Tibial nerve (tissue), 4 donors: ENCODE results near the gene TBXAS1. TPM values are rescaled to one million over a fixed set of nuclear protein-coding genes. Genes with fewer than 3 reads are reported as not detected.

ENCODE experiments used
- DNase-seq, 2 donors: peaks; one replicate each; pipeline ENCODE4 v3.0.0-alpha.2; 2019; ENCODE audit warnings: low spot score in 2 of 2
- H3K27ac ChIP-seq, 4 donors: fragments of 200-600 bp; sonication (generic) in 3 of 4; one replicate each; pipeline ENCODE4 v1.5.1; 2017 to 2019; ENCODE audit warnings: mild to moderate bottlenecking in 1 of 4
- H3K27me3 ChIP-seq, 2 donors: fragments of 200-600 bp; sonication (generic) in 1 of 2; one replicate each; pipeline versions ENCODE4 v1.5.1 to v1.6.0; 2017 to 2019
- H3K36me3 ChIP-seq, 3 donors: fragments of 200-600 bp; sonication (generic); one replicate each; pipeline ENCODE4 v1.5.1; 2018 to 2019
- H3K4me1 ChIP-seq, 4 donors: fragments of 200-600 bp; sonication (generic) in 3 of 4; one replicate each; pipeline ENCODE4 v1.5.1; 2017 to 2019
- H3K4me3 ChIP-seq, 4 donors: fragments of 200-600 bp; sonication (generic) in 3 of 4; one replicate each; pipeline ENCODE4 v1.5.1; 2017 to 2019; ENCODE audit warnings: mild to moderate bottlenecking in 1 of 4, moderate library complexity in 1 of 4
- H3K9me3 ChIP-seq, 4 donors: fragments of 200-600 bp; sonication (generic) in 3 of 4; one replicate each; pipeline ENCODE4 v1.5.1; 2017 to 2019
- EP300 ChIP-seq, 2 donors: sonication (generic); formaldehyde crosslinking; IDR thresholded peaks; one replicate each; pipeline ENCODE4 v1.6.1; 2017; ENCODE audit warnings: antibody characterized with exemption in 2 of 2, mild to moderate bottlenecking in 1 of 2
- POLR2A ChIP-seq, 2 donors: fragments of 450-650 bp; IDR thresholded peaks; one replicate each; pipeline ENCODE4 v1.6.1; 2017; ENCODE audit warnings: antibody characterized with exemption in 2 of 2, mild to moderate bottlenecking in 2 of 2, moderate library complexity in 2 of 2
- WGBS, 2 donors: methylation state at CpG; one replicate each; pipeline ENCODE4 v1.1.5; 2018; 5-methylcytosine and 5-hydroxymethylcytosine counted together
- total RNA-seq, 4 donors: library from RNA; depleted of rRNA; stranded (reverse); fragments of >200 nt; gene quantifications; one replicate each; pipeline ENCODE4 v1.1.0, GENCODE V29; 2016
- TF ChIP-seq, protein P1 (sequence below), 5 experiments: fragments of 200-600 bp in 3 of 5; fragments of 450-650 bp in 2 of 5; sonication (generic) in 3 of 5; IDR thresholded peaks; one replicate each; pipeline ENCODE4 v1.5.1; 2016 to 2019; ENCODE audit warnings: antibody characterized with exemption in 5 of 5, mild to moderate bottlenecking in 3 of 5, moderate library complexity in 2 of 5

The TBXAS1 gene
- total RNA-seq, 4 donors from 2014 or later = 19.0 to 80.4 (median 30.5) TPM

GRCh38 chr7:139861803-139862202 lies 32.7 kb downstream of the TBXAS1 start:
- H3K36me3 ChIP-seq = no peaks in the 10 kb centered on the region
- DNase-seq = no peak
- TF ChIP-seq, protein P1, sequence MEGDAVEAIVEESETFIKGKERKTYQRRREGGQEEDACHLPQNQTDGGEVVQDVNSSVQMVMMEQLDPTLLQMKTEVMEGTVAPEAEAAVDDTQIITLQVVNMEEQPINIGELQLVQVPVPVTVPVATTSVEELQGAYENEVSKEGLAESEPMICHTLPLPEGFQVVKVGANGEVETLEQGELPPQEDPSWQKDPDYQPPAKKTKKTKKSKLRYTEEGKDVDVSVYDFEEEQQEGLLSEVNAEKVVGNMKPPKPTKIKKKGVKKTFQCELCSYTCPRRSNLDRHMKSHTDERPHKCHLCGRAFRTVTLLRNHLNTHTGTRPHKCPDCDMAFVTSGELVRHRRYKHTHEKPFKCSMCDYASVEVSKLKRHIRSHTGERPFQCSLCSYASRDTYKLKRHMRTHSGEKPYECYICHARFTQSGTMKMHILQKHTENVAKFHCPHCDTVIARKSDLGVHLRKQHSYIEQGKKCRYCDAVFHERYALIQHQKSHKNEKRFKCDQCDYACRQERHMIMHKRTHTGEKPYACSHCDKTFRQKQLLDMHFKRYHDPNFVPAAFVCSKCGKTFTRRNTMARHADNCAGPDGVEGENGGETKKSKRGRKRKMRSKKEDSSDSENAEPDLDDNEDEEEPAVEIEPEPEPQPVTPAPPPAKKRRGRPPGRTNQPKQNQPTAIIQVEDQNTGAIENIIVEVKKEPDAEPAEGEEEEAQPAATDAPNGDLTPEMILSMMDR (IDR thresholded peaks at IDR 0.05) = no peak
- TF ChIP-seq EP300 (IDR thresholded peaks at IDR 0.05) (no peak), POLR2A (IDR thresholded peaks at IDR 0.05) (no peak)
- H3K27ac ChIP-seq = no peak overlapping the region
- WGBS, 2 donors = 47 to 62% methylated on average over 2 of the region's 2 CpGs
- no peak overlapping the region for H3K4me3 ChIP-seq
- no peaks in the 10 kb centered on the region for H3K4me1 ChIP-seq
- H3K27me3 ChIP-seq = no peaks in the 10 kb centered on the region
- H3K9me3 ChIP-seq = peaks cover 0 to 11% (median 0%) of the 10 kb centered on the region in 4 donors

DNA sequence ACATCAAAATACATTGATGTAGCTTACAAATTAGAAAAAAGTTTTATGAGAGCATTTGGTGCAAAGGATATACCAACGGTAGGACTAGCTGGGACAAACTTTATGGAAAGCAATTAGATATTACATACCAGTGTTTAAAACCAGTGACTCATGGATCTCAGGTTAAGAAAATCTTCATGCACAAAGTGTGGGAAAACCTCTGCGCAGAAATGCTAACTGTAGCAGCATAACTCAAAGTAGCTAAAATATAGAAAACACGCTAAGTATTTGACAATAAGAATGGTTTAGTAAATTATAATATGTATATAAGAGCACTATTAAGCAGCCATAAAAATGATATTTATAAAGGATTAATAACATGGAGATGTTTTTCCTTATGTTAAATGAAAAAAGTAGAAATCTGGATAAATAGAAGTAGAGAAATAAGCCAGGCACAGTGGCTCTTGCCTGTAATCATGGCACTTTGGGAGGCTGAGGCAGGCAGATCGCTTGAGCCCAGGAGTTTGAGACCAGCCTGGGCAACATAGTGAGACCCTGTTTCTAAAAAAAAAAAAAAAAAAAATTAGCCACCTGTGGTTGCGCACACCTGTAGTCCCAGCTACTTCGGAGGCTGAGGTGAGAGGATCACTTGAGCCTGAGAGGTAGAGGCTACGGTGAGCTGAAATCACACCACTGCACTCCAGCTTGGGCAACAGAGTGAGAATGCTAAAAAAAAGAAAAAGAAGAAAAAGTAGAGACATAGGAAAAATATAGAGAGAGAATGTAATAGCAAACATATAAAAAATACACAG lies 37.2 kb downstream of the TBXAS1 start:
- 94% methylated on average over 7 of the region's 7 CpGs for WGBS, 2 donors
- H3K4me1 ChIP-seq = peaks cover 0 to 5% (median 0%) of the 10 kb centered on the region in 4 donors
- H3K4me3 ChIP-seq = no peak overlapping the region
- no peak overlapping the region for H3K27ac ChIP-seq
- H3K36me3 ChIP-seq = no peaks in the 10 kb centered on the region
- H3K27me3 ChIP-seq = no peaks in the 10 kb centered on the region
- TF ChIP-seq, protein P1 (IDR thresholded peaks at IDR 0.05) = no peak
- TF ChIP-seq POLR2A (IDR thresholded peaks at IDR 0.05) = no peak
- no peak for TF ChIP-seq EP300 (IDR thresholded peaks at IDR 0.05)
- H3K9me3 ChIP-seq = peaks cover 0 to 11% (median 0%) of the 10 kb centered on the region in 4 donors
- DNase-seq = no peak

- TF ChIP-seq, protein P1 (IDR thresholded peaks at IDR 0.05) = no peak
- TF ChIP-seq EP300 (IDR thresholded peaks at IDR 0.05) (no peak), POLR2A (IDR thresholded peaks at IDR 0.05) (no peak)
- Histone ChIP-seq H3K9me3 (peaks cover 0 to 11% (median 0%) of the 10 kb centered on the region in 4 donors), H3K27me3 (no peaks in the 10 kb centered on the region), H3K36me3 (no peaks in the 10 kb centered on the region), H3K4me3 (no peak overlapping the region), H3K4me1 (peaks cover 0 to 5% (median 0%) of the 10 kb centered on the region in 4 donors), H3K27ac (no peak overlapping the region)
- no peak for DNase-seq
- WGBS, 2 donors = 89 to 90% methylated on average over 8 of the region's 8 CpGs
These were observed 38.8 kb downstream of the TBXAS1 start for GRCh38 chr7:139867847-139868246.

DNA sequence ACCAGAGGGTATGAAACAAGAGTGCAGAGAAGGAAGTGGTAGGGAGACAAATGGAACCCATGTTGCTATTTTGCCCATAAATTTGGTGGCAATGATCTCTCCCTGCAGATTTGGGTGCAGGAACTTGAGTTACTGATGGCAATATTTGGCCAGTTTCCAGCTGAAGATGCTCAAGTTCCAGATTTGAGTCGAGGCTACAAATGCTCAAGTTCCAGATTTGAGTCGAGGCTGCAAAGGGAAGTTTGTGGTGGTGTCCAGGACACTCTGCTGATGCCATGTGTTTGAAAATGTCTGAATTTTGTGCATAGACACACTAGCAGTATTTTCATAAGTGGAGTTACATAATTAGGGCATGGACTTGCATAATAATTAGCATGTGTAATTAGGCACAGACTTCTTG lies 40.8 kb downstream of the TBXAS1 start:
- no peak for DNase-seq
- WGBS, 2 donors = 80% methylated on average over 2 of the region's 2 CpGs

DNA sequence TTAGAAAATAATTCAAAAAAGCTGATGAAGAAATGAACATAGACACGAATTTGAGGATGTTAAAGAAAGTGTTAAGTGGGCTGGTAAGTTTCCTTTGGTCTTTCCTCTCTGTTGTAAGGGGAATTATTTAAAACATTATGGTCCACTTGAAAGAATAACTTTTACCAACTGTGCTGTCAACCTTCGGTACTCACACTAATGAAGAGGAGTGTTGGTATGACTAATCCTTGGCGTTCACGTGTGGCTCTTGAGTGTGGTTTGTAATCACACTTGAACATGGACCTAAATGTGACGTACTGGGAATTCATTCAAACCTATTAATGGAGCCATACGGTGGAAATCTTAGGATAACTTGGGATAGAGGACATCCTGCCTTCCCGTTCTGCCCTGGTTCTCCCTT lies 41.3 kb downstream of the TBXAS1 start:
- Histone ChIP-seq H3K27ac (no peak overlapping the region), H3K4me3 (no peak overlapping the region), H3K36me3 (no peaks in the 10 kb centered on the region), H3K9me3 (no peaks in the 10 kb centered on the region), H3K4me1 (peaks cover 0 to 5% (median 0%) of the 10 kb centered on the region in 4 donors), H3K27me3 (no peaks in the 10 kb centered on the region)
- DNase-seq = no peak
- no peak for TF ChIP-seq EP300 (IDR thresholded peaks at IDR 0.05)
- TF ChIP-seq, protein P1 (IDR thresholded peaks at IDR 0.05) = no peak
- TF ChIP-seq POLR2A (IDR thresholded peaks at IDR 0.05) = no peak
- WGBS, 2 donors = 78 to 87% methylated on average over 7 of the region's 7 CpGs

More for the DNA sequence above, 40.8 kb downstream of the TBXAS1 start:
- Histone ChIP-seq H3K27ac (no peak overlapping the region), H3K36me3 (no peaks in the 10 kb centered on the region), H3K27me3 (no peaks in the 10 kb centered on the region), H3K4me3 (no peak overlapping the region), H3K4me1 (peaks cover 0 to 5% (median 0%) of the 10 kb centered on the region in 4 donors), H3K9me3 (no peaks in the 10 kb centered on the region)
- TF ChIP-seq, protein P1 (IDR thresholded peaks at IDR 0.05) = no peak
- TF ChIP-seq EP300 (IDR thresholded peaks at IDR 0.05) = no peak
- no peak for TF ChIP-seq POLR2A (IDR thresholded peaks at IDR 0.05)
